GM21737 (cell line): ENCODE results near the gene TSPAN16.
"Not testable (repeated sequence)": the region's sequence is repeated elsewhere in the genome, so short reads cannot be mapped to it uniquely, and the experiment has no call there.

Source experiments
- ATAC-seq: cut with Tn5 transposase; IDR thresholded peaks from one replicate; pipeline ENCODE4 v1.9.1; 2021; ENCODE audit warnings: mild to moderate bottlenecking, moderate library complexity; ENCODE audit not compliant: unreplicated experiment

The TSPAN16 gene

DNA sequence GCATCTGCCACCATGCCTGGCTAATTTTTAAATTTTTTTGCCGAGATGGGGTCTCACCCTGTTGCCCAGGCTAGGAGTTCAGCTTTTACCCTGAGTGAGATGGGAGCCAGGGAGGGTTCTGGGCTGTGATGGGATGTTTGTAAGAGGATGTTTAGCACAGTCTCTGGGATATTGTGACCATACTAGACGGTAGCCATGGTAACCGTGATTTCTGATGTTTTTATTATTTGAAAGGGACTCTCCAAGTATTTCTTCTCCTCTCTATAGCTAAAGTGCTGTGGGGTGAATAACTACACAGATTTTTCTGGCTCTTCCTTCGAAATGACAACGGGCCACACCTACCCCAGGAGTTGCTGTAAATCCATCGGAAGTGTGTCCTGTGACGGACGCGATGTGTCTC lies 10.4 kb downstream of the TSPAN16 start:
- no peak for ATAC-seq

DNA sequence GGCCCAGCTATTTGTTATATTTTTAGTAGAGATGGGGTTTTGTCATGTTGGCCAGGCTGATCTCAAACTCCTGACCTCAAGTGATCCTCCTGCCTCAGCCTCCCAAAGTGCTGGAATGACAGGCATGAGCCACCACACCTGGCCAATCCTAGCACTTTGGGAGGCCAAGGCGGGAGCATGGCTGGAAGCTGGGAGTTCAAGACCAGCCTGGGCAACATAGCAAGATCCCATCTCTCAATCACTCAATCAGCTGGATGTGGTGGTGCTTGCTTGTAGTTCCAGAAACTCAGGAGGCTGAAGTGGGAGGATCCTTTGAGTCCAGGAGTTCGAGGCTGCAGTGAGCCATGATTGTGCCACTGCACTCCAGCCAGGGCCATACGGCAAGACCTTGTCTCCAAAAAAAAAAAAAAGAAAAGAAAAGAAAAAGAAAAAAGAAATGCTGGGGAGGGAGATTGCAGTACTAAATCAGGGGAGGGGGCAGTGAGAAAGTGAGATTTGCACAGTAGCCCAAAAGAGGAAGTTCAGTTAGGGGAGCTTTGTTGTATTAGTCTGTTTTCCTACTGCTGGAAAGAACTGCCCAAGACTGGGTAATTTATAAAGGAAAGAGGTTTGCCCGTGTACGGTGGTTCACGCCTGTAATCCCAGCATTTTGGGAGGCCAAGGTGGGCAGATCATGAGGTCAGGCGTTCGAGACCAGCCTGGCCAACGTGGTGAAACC lies 24.5 kb downstream of the TSPAN16 start:
- not testable (repeated sequence) for ATAC-seq

DNA sequence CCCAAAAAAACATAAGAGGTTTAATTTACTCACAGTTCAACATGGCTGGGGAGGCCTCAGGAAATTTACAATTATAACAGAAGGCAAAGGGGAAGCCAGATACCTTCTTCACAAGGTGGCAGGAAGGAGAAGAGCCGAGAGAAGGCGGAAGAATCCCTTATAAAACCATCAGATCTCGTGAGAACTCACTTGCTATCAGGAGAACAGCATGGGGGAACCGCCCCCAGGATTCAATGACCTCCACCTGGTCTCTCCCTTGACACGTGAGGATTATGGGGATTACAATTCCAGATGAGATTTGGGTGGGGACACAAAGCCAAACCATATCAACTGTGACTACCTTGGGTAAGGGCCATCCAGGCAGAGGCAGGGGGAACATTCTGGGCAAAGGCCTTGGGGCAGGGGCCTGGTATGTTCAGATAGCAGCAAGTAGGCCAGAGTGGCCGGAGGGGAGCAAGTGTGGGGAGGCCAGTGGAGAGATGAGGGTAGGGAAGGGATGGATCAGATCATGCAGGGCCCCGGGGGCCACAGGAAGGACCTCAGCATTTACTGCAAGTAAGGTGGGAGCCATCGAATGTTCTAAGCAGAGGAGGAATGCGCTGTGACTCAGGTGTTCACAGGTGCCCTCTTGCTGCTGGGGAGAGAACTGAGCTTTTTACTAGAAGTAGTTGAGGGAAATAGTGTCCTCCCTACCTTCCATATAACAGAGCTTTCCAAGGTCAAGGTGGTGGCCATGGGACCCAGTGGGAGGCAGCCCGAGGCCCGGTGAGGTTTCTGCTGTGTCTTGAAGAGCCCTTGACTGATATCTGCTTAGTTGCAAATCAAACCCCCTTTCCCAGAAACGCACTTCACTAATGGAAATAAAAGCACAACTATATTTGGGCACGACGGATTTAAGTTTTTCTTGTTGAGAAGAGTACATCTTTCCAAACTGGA lies 25.5 kb downstream of the TSPAN16 start:
- ATAC-seq = no peak

DNA sequence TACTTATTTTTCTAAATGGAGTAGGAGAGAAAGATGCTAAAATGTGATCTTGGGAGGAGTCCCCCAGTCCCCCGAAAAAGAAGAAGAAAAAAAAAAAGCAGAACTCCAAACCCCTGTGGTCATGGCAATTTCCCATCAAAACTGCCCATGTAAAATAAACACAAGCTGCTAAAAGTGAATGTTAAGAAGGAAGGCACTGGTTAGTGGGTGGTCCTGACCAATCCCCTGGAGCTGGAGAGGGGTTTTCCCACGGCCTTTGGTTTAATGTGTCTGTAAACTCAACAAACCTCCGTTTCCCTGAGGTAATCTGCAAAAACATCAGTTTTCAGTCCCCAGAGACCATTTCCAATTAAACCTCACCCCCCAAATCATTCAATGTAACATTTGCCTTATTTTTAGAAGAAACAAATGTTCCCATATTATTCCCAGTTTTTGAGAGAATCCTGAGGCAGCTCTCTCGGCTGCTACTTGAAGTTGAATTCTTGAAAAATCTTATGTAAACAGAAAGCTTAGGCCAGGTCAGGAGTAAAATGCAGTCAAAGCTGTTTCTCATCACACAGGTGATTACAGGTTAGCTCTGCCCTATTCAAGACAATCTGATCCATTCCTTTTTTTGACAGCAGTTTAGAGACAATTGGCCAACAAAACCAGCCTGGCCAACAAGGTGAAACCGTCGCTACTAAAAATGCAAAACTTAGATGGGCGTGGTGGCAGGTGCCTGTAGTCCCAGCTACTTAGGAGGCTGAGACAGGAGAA lies 26.5 kb downstream of the TSPAN16 start:
- no peak for ATAC-seq

DNA sequence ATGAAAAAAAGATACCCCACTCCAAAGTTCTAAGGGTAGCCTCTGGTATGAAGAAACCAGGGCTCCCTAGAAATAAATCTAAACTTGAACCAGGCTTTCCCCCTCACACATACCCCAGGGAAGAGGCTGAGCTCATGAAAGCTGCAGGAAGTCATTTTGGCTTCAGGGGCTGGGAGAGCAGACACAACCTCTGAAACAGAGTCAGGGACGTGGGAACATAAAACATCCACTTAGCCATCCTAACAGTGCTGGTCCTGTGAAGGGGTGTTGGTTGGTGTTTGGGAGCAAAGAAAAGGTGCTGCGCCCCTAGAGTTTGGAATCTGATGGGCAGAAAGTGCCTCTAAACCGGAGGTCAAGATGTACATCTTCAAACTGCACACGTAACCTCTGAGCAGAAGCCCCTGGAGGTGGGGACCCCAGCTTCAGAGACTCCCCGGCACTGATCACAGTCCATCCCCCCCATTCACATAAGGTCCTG lies 27.7 kb downstream of the TSPAN16 start:
- no peak for ATAC-seq

DNA sequence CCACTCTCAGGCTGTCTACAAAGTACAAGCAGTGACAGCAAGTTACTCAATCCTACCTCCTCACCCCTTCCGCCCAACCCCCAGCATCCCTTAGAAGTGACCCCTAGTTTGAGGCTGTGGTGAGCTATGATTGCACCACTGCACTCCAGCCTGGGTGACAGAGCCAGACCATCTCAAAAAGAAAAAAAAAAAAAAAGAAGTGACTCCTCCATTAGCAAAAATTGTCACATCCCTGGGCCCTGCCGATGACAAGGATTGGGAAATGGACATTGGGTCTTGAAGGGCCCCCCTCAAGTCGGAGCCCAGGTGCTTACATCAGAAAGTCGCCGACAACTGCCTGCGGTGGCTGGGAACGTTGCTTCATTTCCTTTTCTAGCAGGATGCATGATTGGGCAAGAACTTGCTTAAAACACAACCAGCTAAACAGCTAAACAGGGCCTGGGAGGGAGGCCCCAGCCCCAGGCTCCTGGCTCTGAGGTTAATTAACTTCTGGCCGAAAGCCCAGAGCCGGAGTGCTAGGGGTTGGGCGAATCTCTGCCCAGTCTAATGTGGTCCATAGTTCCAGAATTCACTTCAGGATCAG lies 28.2 kb downstream of the TSPAN16 start:
- ATAC-seq = no peak

DNA sequence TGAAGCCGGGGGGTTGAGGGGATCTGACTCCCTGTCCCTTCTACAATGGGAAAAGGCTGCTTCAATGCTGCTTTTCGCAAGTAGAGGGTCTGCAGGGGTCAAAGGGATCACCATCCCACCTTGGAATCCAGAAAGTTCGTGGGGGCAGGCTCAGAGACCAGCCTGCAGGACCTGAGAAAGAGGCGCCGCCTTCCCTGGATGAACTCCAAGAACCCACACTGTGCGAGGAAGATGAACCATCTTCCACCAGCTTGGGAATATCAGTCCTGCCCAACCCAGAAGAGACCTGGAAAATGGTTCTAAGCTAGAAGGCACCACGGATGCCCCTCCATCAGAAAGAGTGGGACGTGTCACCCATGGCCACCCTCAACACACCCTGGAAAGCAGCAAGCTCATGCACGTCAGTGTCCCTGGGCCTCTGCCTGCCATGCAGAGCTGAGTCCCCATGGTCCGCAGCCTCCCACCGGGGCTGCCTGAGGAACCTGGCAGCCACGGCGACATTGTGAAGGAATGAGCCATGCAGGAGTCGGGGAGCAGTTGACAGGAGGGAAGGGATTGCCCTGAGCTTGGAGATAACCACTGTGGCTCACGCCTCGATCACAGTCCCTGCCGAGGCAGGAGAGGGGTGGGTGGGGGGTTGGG lies 28.9 kb downstream of the TSPAN16 start:
- no peak for ATAC-seq

DNA sequence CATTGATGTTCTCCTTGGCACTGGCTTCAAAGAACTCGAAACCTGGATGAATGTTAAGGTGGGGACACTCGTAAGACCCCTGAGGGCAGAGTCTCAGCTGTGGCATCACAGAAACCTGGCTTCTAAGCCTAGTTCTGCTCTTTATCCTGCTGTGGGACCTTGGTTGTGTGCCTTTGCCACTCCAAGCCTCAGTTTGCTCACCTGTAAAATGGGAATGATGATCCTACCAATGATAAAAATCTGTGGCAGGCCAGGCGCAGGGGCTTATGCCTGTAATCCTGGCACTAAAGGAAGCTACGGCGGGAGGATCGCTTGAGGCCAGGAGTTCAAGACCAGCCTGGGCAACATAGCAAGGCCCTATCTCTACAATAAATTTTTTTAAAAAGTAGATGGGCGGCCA lies 29.6 kb downstream of the TSPAN16 start:
- no peak for ATAC-seq

DNA sequence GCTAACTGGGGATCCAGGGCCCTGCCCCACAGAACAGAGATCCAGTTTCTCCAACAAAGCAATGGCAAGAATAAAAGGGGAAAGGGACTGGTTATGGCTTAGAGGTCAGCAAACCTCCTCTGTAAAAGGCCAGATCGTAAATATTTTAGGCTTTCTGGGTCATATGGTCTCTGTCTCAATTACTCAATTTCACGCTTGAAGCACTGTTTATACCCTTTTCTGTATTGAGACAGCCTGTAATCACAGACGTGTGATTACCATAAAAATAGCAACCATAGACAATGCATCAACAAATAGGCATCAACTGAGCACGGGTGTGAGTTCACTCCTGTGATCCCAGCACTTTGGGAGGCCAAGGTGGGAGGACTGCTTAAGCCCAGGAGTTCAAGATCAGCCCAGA lies 34.2 kb downstream of the TSPAN16 start:
- ATAC-seq = no peak

DNA sequence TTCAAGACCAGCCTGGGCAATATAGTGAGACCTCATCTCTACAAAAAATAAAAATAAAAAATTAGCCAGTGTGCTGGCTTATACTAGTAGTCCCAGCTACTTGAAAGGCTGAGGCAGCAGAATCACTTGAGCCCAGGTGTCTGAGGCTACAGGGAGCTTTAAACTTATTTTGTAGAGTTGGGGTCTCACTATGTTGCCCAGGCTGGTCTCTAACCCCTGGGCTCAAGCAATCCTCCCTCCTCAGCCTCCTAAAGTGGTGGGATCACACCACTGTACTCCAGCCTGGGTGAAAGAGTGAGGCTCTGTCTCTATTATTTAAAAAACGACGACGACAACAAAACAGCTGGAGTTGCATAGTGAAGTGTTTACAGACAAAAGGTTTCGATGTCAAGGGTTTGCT lies 35.5 kb downstream of the TSPAN16 start:
- ATAC-seq = no peak

DNA sequence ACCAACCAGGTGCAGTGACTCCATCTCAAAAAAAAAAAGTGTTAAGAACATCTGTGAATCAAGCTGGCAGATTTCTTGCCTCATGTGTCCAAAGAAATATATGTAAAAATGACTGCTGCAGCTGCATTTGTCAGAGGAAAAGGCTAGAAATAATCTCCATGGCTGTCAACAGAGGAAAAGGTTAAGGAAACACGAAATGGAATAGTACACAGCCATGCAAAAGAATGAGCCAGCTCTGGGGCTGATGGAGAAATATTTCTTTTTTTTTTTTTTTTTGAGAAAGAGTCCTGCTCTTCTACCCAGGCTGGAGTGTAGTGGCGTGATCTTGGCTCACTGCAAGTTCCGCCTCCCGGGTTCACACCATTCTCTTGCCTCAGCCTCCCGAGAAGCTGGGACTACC lies 36.9 kb downstream of the TSPAN16 start:
- no peak for ATAC-seq

DNA sequence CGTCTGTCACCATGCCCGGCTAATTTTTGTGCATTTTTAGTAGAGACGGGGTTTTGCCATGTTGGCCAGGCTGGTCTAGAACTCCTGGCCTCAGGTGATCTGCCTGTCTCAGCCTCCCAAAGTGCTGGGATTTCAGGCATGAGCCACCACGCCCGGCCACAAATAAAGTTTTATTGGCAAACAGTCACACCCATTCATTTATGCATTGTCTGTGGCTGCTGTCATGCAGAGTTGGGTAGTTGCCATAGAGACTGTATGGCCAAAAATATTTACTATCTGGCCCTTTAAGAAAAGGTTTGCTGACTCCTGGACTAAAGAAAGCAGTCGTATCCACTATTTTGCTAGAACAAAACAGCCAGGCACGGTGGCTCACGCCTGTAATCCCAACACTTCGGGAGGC lies 37.9 kb downstream of the TSPAN16 start:
- ATAC-seq = not testable (repeated sequence)

DNA sequence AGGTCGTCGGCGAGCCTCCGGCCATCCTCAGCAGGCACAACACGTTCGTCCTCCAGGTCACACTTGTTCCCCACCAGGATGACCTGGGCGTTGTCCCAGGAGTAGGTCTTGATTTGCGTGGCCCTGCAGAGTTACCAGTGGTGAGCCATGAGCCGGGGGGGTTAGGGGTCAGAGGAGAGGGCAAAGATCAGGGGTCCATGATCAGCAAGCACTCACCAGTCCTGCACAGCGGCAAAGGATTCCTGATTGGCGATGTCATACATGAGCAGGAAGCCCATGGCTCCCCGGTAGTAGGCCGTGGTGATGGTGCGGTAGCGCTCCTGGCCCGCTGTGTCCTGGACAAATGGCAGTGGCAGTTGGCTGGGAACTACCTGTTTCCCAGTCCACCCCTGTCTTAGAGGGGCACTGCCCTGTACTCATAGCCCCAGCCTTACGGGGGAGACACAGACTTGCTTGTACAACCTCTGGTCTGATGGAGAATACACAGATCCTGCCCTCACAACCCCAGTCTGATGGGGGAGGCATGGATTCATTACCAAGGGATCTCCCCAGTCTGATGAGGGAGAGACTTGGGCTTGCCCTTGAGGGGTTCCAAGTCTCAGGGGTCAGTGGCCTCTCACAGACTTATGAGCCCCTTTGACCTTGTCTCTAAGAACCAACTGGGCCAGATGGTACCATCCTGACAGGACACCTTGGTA lies 39.6 kb downstream of the TSPAN16 start:
- no peak for ATAC-seq

DNA sequence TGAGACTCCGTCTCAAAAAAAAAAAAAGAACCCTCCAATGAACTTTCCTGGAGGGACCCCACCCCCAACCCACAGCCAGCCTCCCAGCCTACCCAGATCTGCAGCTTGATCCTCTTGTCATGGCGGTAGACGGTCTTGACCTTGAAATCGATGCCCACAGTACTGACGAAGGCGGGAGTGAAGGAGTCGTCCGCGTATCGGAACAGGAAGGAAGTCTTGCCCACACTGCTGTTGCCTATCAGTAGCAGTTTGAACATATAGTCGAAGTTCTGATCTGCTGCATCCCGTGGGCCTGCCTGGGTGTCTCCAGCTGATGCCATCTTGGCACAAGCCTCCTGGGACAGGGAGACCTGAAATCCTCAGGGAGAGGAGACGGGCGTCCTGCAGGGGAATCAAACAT lies 41.1 kb downstream of the TSPAN16 start:
- no peak for ATAC-seq

DNA sequence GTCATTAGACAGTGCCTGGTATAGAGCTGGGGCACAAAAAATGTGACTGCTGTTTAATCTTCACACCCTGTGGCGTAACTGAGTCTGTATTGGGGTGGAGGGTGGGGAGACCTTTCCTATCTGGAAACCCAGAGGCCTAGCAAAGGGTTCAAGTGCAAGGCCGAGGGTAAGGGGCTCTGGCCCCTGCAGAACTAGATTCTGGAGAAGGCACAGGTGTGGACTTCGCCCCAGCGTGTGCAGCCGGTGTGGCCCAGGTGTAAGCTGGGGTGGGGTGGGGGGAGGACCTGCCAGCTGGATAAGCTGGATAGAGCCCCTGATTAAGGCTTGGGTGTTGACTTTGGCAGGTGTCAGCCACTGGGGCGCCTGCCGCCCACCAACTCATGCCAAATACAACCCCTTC lies 42.2 kb downstream of the TSPAN16 start:
- no peak for ATAC-seq

DNA sequence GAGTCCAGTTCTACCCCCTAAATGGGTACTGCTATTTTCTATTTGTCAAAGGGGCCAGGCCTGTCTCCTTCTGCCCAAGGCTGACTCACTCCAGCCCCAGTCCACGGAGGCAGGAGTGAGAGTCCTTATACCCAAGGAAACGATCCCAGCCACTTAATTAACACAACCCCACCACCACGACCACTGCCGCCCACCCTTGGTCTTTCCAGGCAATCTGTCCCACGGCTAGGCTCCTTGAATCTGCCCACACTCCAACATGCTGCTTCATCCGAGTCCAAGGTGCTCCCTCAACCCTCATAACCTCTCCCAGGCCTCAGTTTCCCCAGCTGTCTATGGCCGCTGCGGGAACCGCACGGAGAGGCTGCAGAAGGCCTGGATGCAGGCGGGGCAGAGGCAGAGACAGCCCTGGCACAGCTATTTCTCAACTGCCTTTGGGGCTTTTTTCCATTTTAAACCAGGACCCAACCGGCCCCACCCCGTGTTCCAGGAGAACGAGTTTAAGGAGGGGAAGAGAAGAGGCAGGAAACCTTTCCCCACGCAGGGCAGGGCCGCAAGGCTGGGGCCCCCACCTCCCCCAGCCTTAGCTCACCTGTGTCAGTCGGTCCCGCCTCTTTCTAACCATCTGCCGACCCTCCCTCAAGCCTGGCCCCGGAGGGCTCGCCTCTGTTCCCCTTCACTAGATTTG lies 42.8 kb downstream of the TSPAN16 start:
- ATAC-seq = no peak

DNA sequence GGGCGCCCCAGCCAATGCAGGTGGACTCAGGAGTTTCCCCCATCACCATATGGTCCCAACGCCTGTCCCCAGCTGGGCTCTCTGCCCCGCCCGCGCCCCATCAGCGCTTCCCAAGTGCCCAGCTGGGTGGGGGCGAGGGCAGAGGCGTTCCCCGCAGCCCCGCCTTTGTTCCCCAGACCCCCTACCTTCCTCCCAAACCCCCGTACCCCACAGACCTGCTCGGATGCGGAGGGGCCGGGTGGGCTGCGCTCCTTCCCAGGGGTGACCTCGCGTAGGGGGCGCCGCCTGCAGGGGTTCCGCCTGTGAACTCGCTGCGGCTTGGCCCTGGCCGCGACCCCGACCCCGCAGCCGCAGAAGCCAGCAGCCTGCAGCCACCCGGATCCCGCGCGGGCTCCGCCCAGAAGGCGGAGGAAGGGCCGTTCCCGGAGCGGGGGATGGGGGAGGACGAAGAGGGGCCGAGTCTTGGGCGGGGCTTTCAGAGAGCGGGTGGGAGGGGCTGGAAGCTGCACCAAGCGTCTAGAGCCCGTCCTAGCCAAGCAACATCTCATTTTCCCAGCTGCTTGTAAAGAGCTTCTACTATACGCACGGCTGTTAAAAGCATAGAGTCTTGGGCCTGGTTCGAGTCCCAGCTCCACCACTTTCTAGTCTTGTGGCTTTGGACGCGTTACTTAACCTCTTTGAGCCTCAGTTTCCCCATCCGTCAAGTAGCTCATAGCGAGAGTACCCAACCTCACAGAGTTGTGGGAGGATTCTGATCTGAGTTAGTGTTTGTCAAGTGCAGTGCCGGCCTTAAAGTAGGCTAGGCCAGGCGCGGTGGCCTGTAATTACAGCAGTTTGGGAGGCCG lies 43.5 kb downstream of the TSPAN16 start, which contains the start of gene RAB3D:
RAB3D (minus strand) TSS at position 404 of the 845 bp plus-strand sequence. CDS start 2,258 bp downstream, outside the sequence.
- peak; percentile 69 for ATAC-seq

DNA sequence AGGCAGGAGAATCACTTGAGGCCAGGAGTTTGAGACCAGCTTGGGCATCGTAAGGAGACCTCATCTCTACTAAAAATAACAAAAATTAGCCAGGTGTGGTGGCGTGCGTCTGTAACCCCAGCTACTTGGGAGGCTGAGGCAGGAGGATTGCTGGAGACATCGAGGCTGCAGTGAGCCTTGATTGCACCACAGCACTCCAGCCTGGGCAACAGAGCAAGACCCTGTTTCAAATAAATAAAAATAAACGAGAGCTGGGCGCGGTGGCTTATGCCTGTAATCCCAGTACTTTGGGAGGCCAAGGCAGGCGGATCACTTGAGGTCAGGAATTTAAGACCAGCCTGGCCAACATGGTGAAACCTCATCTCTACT lies 44.1 kb downstream of the TSPAN16 start:
- not testable (repeated sequence) for ATAC-seq
